ENCODE results near the gene IRF5. TPM values are rescaled to one million over a fixed set of nuclear protein-coding genes. Genes with fewer than 3 reads are reported as not detected.

The IRF5 gene
- total RNA-seq, 2 donors from 2014 or later, result 0.31 to 0.53 TPM

DNA sequence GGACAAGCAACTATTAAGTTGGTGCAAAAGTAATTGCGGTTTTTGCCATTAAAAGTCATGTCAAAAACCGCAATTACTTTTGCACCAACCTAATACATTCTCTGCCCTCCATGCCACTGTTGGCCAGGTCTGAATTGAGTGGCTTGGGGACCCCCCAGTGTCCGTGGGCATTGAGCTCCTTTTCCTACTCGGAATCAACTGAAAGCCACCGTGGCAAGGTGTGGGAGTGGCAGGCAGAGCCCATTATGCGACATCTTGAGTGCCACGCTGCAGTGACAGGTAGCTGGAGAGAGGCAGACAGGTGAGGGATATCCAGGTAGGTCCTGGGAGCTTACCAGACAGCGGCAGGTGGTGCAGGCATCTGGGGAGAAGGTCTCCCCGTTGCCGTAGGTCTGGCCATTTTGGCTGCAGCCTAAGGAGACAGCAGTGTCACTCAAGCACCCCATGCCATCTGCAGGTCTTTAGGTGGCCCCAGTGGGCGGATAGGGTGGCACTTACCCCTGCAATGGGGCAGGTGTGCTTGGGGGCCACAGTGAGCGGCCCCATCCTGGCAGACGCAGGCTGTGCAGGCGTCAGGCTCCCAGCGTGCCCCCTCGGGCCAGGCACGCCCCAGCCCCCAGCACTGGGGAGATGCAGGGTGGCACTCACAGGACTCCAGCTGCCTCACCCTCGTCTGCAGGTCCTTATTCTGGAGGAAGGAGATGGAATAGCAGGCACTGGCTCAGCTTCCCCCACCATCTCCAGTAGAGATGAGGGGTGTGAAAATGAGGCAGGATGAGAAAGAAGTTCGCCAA, 30.8 kb upstream of the IRF5 start:
- H3K27me3 ChIP-seq (ENCODE audit: control insufficient read depth, insufficient read depth, low read length, poor library complexity, severe bottlenecking), result no peaks in the 10 kb centered on the region
- H3K4me1 Mint-ChIP-seq, result peaks cover 20% of the 10 kb centered on the region
- H3K27me3 Mint-ChIP-seq (ENCODE audit: insufficient read depth), result peaks cover 9% of the 10 kb centered on the region
- no peaks in the 10 kb centered on the region for H3K9me3 ChIP-seq (ENCODE audit: control insufficient read depth, low read length)
- no peak overlapping the region for H3K9ac ChIP-seq (ENCODE audit: extremely low read depth, low read length, poor library complexity, severe bottlenecking)
- no peak overlapping the region for H3K4me3 ChIP-seq (ENCODE audit: low read length)
- peaks cover 28% of the 10 kb centered on the region for H3K36me3 Mint-ChIP-seq (ENCODE audit: low read depth)
- H3K36me3 ChIP-seq (ENCODE audit: control insufficient read depth, insufficient read depth, low read length), result peaks cover 12% of the 10 kb centered on the region
- no peak for DNase-seq
- TF ChIP-seq, protein P1, sequence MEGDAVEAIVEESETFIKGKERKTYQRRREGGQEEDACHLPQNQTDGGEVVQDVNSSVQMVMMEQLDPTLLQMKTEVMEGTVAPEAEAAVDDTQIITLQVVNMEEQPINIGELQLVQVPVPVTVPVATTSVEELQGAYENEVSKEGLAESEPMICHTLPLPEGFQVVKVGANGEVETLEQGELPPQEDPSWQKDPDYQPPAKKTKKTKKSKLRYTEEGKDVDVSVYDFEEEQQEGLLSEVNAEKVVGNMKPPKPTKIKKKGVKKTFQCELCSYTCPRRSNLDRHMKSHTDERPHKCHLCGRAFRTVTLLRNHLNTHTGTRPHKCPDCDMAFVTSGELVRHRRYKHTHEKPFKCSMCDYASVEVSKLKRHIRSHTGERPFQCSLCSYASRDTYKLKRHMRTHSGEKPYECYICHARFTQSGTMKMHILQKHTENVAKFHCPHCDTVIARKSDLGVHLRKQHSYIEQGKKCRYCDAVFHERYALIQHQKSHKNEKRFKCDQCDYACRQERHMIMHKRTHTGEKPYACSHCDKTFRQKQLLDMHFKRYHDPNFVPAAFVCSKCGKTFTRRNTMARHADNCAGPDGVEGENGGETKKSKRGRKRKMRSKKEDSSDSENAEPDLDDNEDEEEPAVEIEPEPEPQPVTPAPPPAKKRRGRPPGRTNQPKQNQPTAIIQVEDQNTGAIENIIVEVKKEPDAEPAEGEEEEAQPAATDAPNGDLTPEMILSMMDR (conservative IDR thresholded peaks at IDR 0.05), result no peak
- no peak overlapping the region for H3K27ac Mint-ChIP-seq
- peaks cover 2% of the 10 kb centered on the region for H3K4me1 ChIP-seq (ENCODE audit: control insufficient read depth, insufficient read depth, low read length)
- WGBS, 2 experiments (ENCODE audit: insufficient coverage in 1 of 2, insufficient read length in 1 of 2), result 93 to 98% methylated on average over 12 to 19 of the region's 19 CpGs
- H3K9me3 Mint-ChIP-seq, result no peaks in the 10 kb centered on the region
- no peak overlapping the region for H3K27ac ChIP-seq (ENCODE audit: low read depth, low read length)
- H3K4me3 Mint-ChIP-seq, result no peak overlapping the region

DNA sequence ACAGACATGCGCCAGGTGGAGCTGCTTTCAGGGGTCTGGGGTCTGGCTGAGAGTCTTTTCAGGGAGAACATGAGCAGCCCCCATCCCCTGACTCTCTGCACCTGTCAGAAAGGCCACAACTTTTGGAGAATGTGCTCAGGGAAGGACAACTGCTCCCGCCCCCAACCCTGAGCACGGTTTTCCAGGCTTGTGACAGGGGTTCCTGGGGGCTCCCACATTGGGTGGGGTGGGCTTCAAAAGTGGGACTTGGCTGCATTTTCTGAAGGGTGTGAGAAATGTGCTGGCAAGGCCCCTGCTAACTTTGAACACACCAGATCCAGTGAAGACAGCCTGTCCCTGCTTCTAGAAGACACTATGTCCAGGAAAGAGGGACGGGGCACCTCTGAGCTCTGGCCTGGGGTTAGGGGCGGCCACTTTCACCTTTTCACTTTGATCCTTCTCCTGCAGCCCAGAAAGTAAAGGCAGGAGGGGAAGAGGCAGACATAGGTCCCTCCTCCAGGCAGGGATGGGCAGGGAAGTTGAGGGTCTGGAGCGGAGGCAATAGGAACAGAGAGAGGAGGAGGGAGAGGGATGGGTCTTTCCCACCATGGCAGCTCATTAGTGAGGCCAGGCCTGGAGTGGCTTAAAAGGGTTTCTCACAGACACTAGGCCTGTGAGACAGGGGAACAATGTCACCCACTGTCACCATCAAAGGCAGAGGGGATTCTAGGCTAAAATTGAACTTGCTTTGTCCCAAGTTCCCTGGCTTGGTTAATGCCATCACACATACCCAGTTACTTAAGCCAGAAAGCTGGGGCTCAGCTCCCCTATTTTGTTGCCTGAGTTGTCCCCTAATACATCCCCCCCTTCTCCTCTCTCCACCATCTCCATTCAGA, 28.7 kb upstream of the IRF5 start:
- peaks cover 6% of the 10 kb centered on the region for H3K36me3 ChIP-seq (ENCODE audit: control insufficient read depth, insufficient read depth, low read length)
- Mint-ChIP-seq H3K4me1 (peaks cover 25% of the 10 kb centered on the region), H3K4me3 (peak overlapping the region; percentile 76), H3K27me3 (ENCODE audit: insufficient read depth) (peaks cover 10% of the 10 kb centered on the region), H3K27ac (peak overlapping the region; percentile 79), H3K9me3 (no peaks in the 10 kb centered on the region), H3K36me3 (ENCODE audit: low read depth) (peaks cover 18% of the 10 kb centered on the region)
- no peaks in the 10 kb centered on the region for H3K9me3 ChIP-seq (ENCODE audit: control insufficient read depth, low read length)
- peak; percentile 53 for DNase-seq
- peak overlapping the region; percentile 78 for H3K4me3 ChIP-seq (ENCODE audit: low read length)
- H3K27ac ChIP-seq (ENCODE audit: low read depth, low read length), result no peak overlapping the region
- TF ChIP-seq, protein P1 (conservative IDR thresholded peaks at IDR 0.05), result no peak
- no peaks in the 10 kb centered on the region for H3K27me3 ChIP-seq (ENCODE audit: control insufficient read depth, insufficient read depth, low read length, poor library complexity, severe bottlenecking)
- 79 to 94% methylated on average over 3 to 6 of the region's 6 CpGs for WGBS, 2 experiments (ENCODE audit: insufficient coverage in 1 of 2, insufficient read length in 1 of 2)
- peaks cover 7% of the 10 kb centered on the region for H3K4me1 ChIP-seq (ENCODE audit: control insufficient read depth, insufficient read depth, low read length)
- H3K9ac ChIP-seq (ENCODE audit: extremely low read depth, low read length, poor library complexity, severe bottlenecking), result no peak overlapping the region

DNA sequence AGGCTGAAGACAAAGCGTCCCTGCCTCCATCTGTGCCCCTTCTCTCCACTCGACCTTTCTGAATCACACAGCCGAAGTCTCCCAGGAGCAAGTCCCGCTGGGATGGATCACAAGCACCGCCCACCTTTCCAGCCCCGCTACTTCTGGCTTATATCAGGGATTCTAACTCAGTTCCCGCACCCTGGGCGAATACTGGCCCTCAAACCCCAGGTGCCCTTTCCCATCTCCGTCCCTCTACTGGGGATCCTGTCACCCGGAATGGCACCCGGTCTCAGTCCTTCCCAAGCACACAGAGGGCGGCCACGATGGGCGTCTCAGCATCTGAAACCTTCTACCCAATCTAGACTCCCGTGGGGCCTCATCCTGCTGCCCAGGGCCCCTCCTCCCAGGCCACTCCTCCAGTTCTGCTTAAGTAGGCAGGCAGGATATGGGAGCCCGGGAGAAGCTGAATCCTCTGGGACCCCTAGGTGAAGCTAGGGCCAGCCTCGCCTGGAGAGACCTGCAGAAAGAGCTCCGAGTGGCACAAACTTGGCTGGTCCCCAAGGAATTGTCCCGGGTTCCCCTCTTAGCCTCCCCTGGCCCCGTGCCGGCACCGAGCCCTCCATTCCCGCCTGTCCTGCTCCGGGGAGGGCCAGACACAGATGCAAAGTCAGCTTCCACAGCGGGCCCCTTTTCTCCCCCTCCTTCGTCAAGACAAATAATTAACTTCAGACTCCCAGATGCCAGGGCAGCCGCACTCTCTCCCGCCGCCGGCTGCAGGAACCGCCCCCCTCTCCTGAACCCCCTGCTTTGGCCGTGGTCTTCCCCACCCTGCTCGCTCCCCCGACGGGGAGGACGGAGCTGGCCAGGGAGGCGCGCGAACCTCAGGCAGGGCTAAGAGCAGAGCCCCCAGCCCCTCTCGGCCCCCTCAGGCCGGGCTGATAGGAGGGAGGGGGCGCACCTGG, 27.8 kb upstream of the IRF5 start:
- Histone ChIP-seq H3K4me1 (ENCODE audit: control insufficient read depth, insufficient read depth, low read length) (peaks cover 7% of the 10 kb centered on the region), H3K27me3 (ENCODE audit: control insufficient read depth, insufficient read depth, low read length, poor library complexity, severe bottlenecking) (no peaks in the 10 kb centered on the region), H3K36me3 (ENCODE audit: control insufficient read depth, insufficient read depth, low read length) (peaks cover 6% of the 10 kb centered on the region), H3K9me3 (ENCODE audit: control insufficient read depth, low read length) (no peaks in the 10 kb centered on the region), H3K9ac (ENCODE audit: extremely low read depth, low read length, poor library complexity, severe bottlenecking) (peak overlapping the region; percentile 41), H3K27ac (ENCODE audit: low read depth, low read length) (no peak overlapping the region), H3K4me3 (ENCODE audit: low read length) (peak overlapping the region; percentile 78)
- peak; percentile 92 for DNase-seq
- peaks cover 17% of the 10 kb centered on the region for H3K36me3 Mint-ChIP-seq (ENCODE audit: low read depth)
- peak overlapping the region; percentile 85 for H3K27ac Mint-ChIP-seq
- H3K9me3 Mint-ChIP-seq, result no peaks in the 10 kb centered on the region
- peak overlapping the region; percentile 76 for H3K4me3 Mint-ChIP-seq
- H3K27me3 Mint-ChIP-seq (ENCODE audit: insufficient read depth), result peaks cover 18% of the 10 kb centered on the region
- TF ChIP-seq, protein P1 (conservative IDR thresholded peaks at IDR 0.05), result no peak
- H3K4me1 Mint-ChIP-seq, result peaks cover 29% of the 10 kb centered on the region
- WGBS, 2 experiments (ENCODE audit: insufficient coverage in 1 of 2, insufficient read length in 1 of 2), result 2 to 7% methylated on average over 15 to 42 of the region's 42 CpGs

Measured in endodermal cell (in vitro differentiated cells).